Activated CD4-positive, alpha-beta T cell treated with anti-CD3 and anti-CD28 coated beads, Interleukin-2, amount 10 ng/mL, durations not matched to agents 7 days and 5 days (primary cell): ENCODE data around the gene CYLD. TPM values are rescaled to one million over a fixed set of nuclear protein-coding genes. Genes with fewer than 3 reads are reported as not detected.

Experiments
- CTCF ChIA-PET: fragments of 350-600 bp; sonication (Branson Sonifier 250); formaldehyde crosslinking; loops from one replicate; lab custom pipeline; 2021; ENCODE audit warnings: antibody characterized with exemption; lab: Charles Lee
- POLR2A ChIA-PET: fragments of 350-600 bp; sonication (Branson Sonifier 250); formaldehyde crosslinking; loops from one replicate; lab custom pipeline; 2021; ENCODE audit warnings: antibody characterized with exemption; lab: Charles Lee
- DNase-seq: peaks from one replicate; pipeline ENCODE4 v3.0.0-alpha.2; 2020
- H3K27ac Mint-ChIP-seq: one replicate; pipeline ENCODE4 v1.8.0; 2021; ENCODE audit warnings: mild to moderate bottlenecking, moderate library complexity, mixed read lengths
- H3K27me3 Mint-ChIP-seq: one replicate; pipeline ENCODE4 v1.8.0; 2021; ENCODE audit warnings: mixed read lengths
- H3K36me3 Mint-ChIP-seq: one replicate; pipeline ENCODE4 v1.8.0; 2021; ENCODE audit warnings: low read depth, mixed read lengths
- H3K4me1 Mint-ChIP-seq: one replicate; pipeline ENCODE4 v1.8.0; 2021; ENCODE audit warnings: mixed read lengths
- H3K4me3 Mint-ChIP-seq: one replicate; pipeline ENCODE4 v1.8.0; 2021; ENCODE audit warnings: mild to moderate bottlenecking, moderate library complexity, mixed read lengths
- H3K9me3 Mint-ChIP-seq: one replicate; pipeline ENCODE4 v1.8.0; 2021; ENCODE audit warnings: mixed read lengths
- total RNA-seq, 2 experiments: library from RNA; stranded (reverse); gene quantifications; one replicate each; pipeline ENCODE4 v1.2.3, GENCODE V29; 2021

The CYLD gene
- total RNA-seq, 2 experiments from 2014 or later = 200 to 222 TPM

DNA sequence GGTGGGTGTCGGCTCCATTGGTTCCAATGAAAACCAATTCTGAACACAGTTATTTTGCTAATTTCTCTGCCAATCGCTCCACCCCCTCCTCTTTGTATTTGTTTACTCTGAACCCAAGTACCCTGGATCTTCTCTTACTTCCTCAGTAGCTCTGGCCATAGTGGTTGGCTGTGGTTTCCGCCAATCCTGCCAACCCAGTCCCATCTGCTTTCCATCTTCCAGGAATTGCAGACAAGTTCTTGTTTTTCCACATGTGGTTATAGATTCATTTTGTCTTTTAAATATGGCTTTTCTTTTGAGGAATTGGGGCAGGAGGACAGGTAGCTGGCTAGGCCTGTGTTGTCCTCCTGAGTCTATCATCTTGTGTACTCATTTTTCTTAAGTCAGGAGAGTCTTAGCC, 92.0 kb downstream of the CYLD start:
- no peak for DNase-seq
- POLR2A ChIA-PET = no interaction called here

DNA sequence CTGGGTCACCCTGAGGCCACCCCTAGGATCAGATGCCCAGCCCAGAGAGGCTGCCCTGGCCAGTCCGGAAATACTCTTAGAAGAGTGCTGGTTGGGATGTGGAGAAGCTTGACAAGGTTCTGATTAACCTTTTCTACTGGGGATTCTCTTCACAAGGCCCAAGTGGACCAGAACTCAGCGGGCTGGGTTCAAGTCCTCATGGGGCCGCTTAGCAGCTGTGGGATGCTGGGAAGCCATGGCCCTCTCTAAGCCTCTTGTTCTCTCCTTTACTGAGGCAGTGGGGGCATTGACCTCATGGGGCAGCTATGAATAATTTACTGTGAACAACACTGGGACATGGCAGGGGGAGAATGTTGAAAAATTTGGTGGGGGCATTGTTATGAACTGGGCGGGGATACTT, 92.8 kb downstream of the CYLD start:
- Mint-ChIP-seq H3K4me1 (peaks cover 4% of the 10 kb centered on the region), H3K27me3 (peaks cover 6% of the 10 kb centered on the region), H3K4me3 (no peak overlapping the region), H3K9me3 (no peaks in the 10 kb centered on the region), H3K27ac (no peak overlapping the region), H3K36me3 (no peaks in the 10 kb centered on the region)
- no peak for DNase-seq
- POLR2A ChIA-PET = no interaction called here
- CTCF ChIA-PET = no interaction called here

More for the DNA sequence above, 92.0 kb downstream of the CYLD start:
- Mint-ChIP-seq H3K36me3 (no peaks in the 10 kb centered on the region), H3K4me3 (no peak overlapping the region), H3K27me3 (peaks cover 6% of the 10 kb centered on the region), H3K4me1 (peaks cover 4% of the 10 kb centered on the region), H3K27ac (no peak overlapping the region), H3K9me3 (no peaks in the 10 kb centered on the region)
- CTCF ChIA-PET = no interaction called here

DNA sequence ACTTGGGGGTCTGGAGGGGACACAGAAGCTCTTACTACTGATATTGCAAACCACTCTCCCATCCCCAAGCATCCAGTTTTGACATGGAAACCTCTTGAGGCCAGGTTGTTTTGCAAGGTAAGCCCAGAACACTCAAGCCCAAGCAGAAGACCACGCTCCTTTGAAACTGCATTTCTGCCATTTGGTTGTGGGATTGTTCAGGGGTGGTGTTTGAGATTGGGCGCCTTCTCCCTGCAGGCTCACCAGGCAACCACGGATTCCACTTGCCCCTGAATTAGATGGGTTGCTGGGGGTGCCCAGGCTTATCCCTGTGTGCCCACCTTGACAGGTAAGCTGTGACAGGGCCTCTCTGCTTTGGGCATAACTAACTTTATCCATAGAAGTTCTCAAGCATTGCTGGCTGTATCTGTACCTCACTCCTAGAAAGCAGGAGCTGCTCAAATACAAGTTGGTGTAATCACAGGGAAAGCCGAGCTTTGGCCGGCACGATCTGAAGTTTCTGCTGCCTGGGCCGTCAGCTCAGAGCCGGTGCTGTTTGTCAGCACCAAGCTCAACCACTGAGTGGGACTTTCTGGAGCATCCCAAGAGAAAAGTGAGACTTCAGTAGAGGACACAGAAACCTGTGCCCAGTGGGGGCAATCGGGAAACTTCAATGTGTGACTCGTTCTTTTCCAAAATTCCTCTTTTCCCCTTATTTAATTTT, 93.6 kb downstream of the CYLD start:
- CTCF ChIA-PET = no interaction called here
- POLR2A ChIA-PET = no interaction called here
- no peak overlapping the region for H3K4me3 Mint-ChIP-seq

DNA sequence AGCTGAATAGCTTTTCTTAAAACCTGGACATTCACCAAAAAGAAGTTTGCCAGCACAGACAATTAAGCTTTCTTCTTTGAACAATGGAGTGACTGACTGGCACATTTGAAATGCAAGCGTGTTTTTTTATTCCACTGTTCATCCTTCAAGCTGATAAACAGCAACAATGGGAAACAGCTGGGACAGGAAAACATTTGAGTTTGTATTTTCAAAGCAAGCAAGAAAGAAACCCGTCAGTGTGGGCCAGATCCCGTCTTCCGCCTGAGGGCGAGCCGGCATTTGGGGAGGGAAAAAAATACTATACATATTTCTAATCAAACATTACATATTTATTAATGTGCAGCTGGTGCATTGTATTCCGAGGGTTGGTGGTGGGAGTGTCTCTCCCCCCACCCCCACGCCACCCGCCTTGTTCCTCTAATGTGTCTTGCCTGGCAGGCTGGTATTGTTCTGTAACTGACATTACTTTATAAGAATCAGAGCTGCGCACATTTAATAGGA, 94.3 kb downstream of the CYLD start:
- DNase-seq = no peak
- ChIA-PET POLR2A (no interaction called here), CTCF (interaction anchor here (1.4 kb wide), 1 partner anchor 466 kb away, joined by 4 read pairs; no protein-coding TSS in a partner anchor)
- peaks cover 9% of the 10 kb centered on the region for H3K27me3 Mint-ChIP-seq
- no peaks in the 10 kb centered on the region for H3K9me3 Mint-ChIP-seq
- peaks cover 10% of the 10 kb centered on the region for H3K4me1 Mint-ChIP-seq
- no peak overlapping the region for H3K4me3 Mint-ChIP-seq
- no peaks in the 10 kb centered on the region for H3K36me3 Mint-ChIP-seq
- no peak overlapping the region for H3K27ac Mint-ChIP-seq

More for the DNA sequence above, 93.6 kb downstream of the CYLD start:
- peaks cover 6% of the 10 kb centered on the region for H3K4me1 Mint-ChIP-seq
- no peak for DNase-seq
- H3K36me3 Mint-ChIP-seq = no peaks in the 10 kb centered on the region
- H3K9me3 Mint-ChIP-seq = no peaks in the 10 kb centered on the region
- H3K27ac Mint-ChIP-seq = no peak overlapping the region
- H3K27me3 Mint-ChIP-seq = peaks cover 9% of the 10 kb centered on the region

DNA sequence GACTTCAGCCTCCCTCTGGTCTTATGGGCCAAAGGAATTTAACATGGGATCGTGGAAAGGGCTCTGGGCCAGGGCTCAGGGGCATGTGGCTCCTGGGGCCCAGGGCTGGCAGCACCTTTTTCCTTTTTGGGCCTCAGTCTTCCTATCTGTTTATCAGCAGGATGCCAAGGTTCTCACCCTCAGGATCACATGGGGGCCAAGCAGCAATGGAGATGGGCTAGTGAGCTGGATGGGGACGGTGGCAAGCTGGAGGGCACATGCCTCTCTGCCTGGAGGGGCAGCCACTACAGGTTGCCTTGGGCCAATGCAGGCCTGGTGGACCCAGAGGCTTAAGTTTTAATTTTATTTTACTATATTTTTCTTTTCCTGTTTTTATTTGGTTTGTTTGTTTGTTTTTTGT, 95.4 kb downstream of the CYLD start:
- Mint-ChIP-seq H3K27me3 (peaks cover 12% of the 10 kb centered on the region), H3K9me3 (no peaks in the 10 kb centered on the region), H3K4me3 (no peak overlapping the region), H3K27ac (no peak overlapping the region), H3K4me1 (peaks cover 14% of the 10 kb centered on the region), H3K36me3 (no peaks in the 10 kb centered on the region)
- POLR2A ChIA-PET = no interaction called here
- DNase-seq = no peak
- CTCF ChIA-PET = interaction anchor here (0.6 to 1.4 kb wide), 2 partner anchors 248 to 467 kb away, joined by 3 to 4 read pairs; no protein-coding TSS in a partner anchor

DNA sequence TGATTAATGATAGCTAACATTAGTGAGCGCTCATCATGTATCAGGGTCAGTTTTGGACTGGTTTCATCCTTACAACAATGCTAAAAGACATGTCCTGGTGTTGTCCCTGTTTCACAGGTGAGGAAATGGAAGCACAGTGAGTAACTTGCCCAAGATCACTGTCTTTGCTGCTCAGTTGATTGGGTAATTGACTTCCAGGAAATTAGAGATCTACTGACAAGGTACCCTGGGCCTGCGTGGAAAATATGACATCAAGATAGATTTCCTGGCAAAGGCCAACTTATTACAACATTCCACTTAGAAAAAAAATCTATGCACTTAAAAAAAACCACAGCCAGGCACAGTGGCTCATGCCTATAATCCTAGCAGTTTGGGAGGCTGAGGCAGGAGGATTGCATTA, 96.3 kb downstream of the CYLD start:
- Mint-ChIP-seq H3K36me3 (no peaks in the 10 kb centered on the region), H3K27me3 (peaks cover 18% of the 10 kb centered on the region), H3K4me1 (peaks cover 14% of the 10 kb centered on the region), H3K4me3 (no peak overlapping the region), H3K9me3 (no peaks in the 10 kb centered on the region), H3K27ac (no peak overlapping the region)
- CTCF ChIA-PET = no interaction called here
- POLR2A ChIA-PET = no interaction called here
- no peak for DNase-seq

DNA sequence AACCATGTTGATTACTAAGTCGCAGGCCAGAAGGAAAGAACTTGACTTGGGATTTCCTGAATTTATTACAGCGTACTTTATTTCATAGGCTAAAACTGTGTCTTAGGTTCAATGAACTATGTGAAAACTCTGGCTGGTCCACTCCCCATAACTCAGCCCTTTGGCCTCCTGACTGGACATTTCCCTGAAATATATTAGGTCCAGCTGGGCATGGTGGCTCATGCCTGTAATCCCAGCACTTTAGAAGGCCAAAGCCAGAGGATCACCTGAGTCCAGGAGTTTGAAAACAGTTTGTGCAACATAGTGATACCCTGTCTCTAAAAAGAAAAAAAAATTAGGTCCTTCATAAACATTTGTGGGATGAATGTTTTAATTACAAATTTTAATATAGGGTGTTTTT, 97.0 kb downstream of the CYLD start:
- peaks cover 14% of the 10 kb centered on the region for H3K4me1 Mint-ChIP-seq
- POLR2A ChIA-PET = no interaction called here
- no peak for DNase-seq
- no peaks in the 10 kb centered on the region for H3K36me3 Mint-ChIP-seq
- no peaks in the 10 kb centered on the region for H3K9me3 Mint-ChIP-seq
- H3K27ac Mint-ChIP-seq = no peak overlapping the region
- H3K27me3 Mint-ChIP-seq = peaks cover 21% of the 10 kb centered on the region
- CTCF ChIA-PET = no interaction called here
- no peak overlapping the region for H3K4me3 Mint-ChIP-seq

DNA sequence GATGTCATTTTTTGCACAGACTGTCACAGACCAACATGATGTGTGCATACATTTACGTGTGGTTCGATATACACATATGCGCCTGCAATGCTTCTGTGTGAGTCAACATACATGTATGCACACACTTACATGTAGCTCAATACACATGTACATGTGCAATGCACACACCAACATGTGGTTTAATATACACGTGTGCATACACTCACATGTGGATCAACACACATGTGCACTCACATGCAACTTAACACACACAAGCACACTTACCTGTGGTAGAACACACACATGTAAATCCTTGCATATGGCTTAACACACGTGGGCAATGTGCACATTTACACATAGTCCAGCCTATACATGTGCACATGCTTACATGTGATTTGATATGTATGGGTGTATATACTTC, 97.5 kb downstream of the CYLD start:
- no peak overlapping the region for H3K27ac Mint-ChIP-seq
- no peak overlapping the region for H3K4me3 Mint-ChIP-seq
- peaks cover 14% of the 10 kb centered on the region for H3K4me1 Mint-ChIP-seq
- H3K27me3 Mint-ChIP-seq = peaks cover 18% of the 10 kb centered on the region
- POLR2A ChIA-PET = no interaction called here
- CTCF ChIA-PET = no interaction called here
- DNase-seq = no peak
- no peaks in the 10 kb centered on the region for H3K9me3 Mint-ChIP-seq
- no peaks in the 10 kb centered on the region for H3K36me3 Mint-ChIP-seq

DNA sequence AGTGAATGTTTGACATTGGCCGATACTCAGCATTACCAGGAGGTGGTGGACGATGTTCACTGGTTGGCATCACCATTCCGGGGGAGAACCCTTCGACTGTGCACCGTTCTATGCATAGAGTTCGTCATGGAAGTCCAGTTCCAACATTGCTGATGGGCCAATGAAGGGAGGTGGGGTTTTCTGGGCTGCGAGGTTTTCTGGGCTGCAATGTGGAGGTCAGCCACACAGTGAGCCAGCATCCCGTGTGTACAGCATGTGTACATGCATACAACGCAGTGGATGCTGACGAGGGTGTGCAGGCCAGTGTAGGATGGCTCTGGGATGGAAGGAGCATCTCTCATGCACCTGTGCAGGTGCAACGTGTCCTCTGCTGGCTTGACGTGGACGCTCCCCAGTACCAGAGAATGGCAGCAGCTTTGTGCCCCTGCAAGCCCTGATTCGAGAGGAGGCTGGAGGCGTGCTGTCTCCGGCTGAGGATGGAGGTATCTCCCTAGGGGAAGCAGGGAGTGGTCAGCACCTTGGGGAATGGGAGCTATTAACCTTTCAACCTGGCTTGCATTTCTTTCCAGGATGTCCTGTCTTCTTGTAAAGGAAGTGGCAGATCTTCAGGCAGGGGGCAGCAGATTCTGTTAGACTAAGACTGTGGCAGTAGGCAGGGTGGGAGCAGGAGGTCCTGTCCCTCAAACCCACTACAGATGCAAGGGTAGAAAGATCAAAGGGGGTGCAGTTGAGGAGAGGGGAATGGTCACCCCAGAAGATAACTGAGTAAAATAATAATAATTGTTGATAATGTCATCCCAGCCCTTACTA, 98.2 kb downstream of the CYLD start:
- CTCF ChIA-PET = no interaction called here
- H3K4me3 Mint-ChIP-seq = no peak overlapping the region
- DNase-seq = no peak

DNA sequence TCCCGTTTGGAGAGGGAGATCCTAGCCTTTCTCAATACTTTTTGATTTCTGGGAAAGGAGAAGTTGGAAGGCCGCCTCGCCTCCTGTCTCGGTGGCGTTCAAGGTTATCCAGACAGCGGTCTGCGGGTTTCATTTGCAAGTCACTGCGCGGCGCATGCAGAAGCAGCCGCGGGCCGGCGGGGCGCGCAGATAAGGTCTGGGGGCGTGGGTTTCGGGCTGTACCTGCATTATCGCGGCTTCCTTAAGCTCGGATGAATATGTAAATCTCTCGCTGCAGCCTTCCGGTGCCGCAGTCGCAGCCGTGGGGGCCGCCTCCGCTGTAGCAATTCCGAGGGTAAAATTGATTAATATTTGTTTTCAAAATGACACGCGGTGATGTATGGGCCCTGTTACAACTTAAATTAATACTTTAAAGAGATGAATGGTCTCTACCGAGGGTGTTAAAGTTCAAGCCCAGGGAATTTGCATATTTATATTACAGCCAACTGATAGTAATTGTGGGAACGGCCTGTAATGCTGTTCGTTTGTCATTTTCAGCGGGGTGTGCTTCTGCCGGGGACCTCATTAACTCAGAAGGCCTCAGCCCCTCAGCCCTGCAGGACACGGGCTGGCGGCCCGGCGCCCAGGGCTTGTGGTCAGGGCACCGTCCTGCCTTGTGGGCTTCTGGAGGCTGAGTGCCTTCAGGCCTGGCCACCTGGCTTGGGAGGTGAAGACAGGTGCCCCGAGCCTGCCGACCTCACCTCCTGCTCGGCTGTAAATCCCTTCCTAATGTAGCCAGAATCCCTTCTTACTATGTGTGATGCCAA, 99.4 kb downstream of the CYLD start:
- no peaks in the 10 kb centered on the region for H3K9me3 Mint-ChIP-seq
- H3K4me1 Mint-ChIP-seq = peaks cover 14% of the 10 kb centered on the region
- no peak overlapping the region for H3K27ac Mint-ChIP-seq
- CTCF ChIA-PET = no interaction called here
- no peaks in the 10 kb centered on the region for H3K36me3 Mint-ChIP-seq
- DNase-seq = peak; percentile 16
- H3K27me3 Mint-ChIP-seq = peaks cover 20% of the 10 kb centered on the region
- POLR2A ChIA-PET = no interaction called here
- peak overlapping the region; percentile 56 for H3K4me3 Mint-ChIP-seq

More for the DNA sequence above, 98.2 kb downstream of the CYLD start:
- peaks cover 14% of the 10 kb centered on the region for H3K4me1 Mint-ChIP-seq
- POLR2A ChIA-PET = no interaction called here
- H3K36me3 Mint-ChIP-seq = no peaks in the 10 kb centered on the region
- no peaks in the 10 kb centered on the region for H3K9me3 Mint-ChIP-seq
- H3K27ac Mint-ChIP-seq = no peak overlapping the region
- peaks cover 18% of the 10 kb centered on the region for H3K27me3 Mint-ChIP-seq

DNA sequence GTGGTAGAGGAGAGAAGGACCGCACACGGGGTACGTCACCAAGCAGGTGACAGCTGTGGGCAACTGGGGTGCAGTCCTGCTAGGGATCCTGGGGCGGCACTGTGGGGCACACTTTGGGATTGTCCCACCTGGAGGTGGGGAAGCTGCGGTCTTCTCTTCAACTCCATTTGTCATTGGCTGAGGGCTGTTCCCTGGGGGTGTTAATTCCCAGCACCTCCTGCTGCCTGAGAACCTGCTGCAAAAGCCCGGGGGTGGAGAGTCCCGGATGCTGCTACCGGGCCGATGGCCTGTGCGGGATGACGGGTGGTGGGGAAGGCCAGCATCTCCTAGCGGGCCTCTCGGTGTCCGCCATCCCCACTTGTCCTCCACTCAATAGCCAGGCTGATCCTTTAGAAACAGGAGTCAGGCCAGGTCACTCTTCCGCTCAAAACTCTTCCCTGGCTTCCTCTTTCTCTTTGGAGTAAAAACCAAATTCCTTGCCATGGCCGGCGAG, 100.2 kb downstream of the CYLD start:
- Mint-ChIP-seq H3K27me3 (peaks cover 24% of the 10 kb centered on the region), H3K36me3 (no peaks in the 10 kb centered on the region), H3K27ac (no peak overlapping the region), H3K4me1 (peaks cover 14% of the 10 kb centered on the region), H3K4me3 (no peak overlapping the region), H3K9me3 (no peaks in the 10 kb centered on the region)
- no peak for DNase-seq
- CTCF ChIA-PET = interaction anchor here (1.0 kb wide), 1 partner anchor 12 kb away, joined by 4 read pairs; no protein-coding TSS in a partner anchor
- POLR2A ChIA-PET = no interaction called here

DNA sequence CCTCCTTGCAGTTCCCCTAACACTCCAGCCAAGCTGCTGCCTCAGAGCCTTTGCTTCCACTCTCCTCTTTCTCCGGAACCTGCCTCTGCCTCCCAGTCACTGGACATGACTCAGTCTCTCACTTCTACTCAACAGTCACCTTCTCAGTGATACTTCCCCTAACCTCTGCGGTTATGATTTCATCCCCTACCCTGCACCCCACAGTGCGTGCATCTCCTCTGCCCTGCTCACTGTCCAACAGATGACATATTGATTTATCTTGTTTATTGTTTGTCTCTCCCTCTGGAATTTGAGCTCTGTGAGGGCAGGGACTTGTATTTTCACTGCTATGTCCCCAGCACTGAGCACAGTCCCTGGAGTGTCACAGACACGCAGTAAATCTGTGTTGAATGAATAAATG, 100.7 kb downstream of the CYLD start:
- peaks cover 14% of the 10 kb centered on the region for H3K4me1 Mint-ChIP-seq
- CTCF ChIA-PET = interaction anchor here (1.0 kb wide), 1 partner anchor 12 kb away, joined by 4 read pairs; no protein-coding TSS in a partner anchor
- no peak for DNase-seq
- no peaks in the 10 kb centered on the region for H3K9me3 Mint-ChIP-seq
- POLR2A ChIA-PET = no interaction called here
- no peaks in the 10 kb centered on the region for H3K36me3 Mint-ChIP-seq
- H3K27ac Mint-ChIP-seq = no peak overlapping the region
- H3K27me3 Mint-ChIP-seq = peaks cover 24% of the 10 kb centered on the region
- H3K4me3 Mint-ChIP-seq = no peak overlapping the region
